CD14-positive monocyte (primary cell): ENCODE results near the gene GAS6. TPM values are rescaled to one million over a fixed set of nuclear protein-coding genes. Genes with fewer than 3 reads are reported as not detected.

Source experiments
- DNase-seq, 3 donors: peaks; one replicate each; pipeline ENCODE4 v3.0.0-alpha.2; 2011 to 2022
- H2AFZ ChIP-seq: 2 replicates; pipeline ENCODE4 v1.6.0; 2012; ENCODE audit warnings: mild to moderate bottlenecking, low read depth, low read length, inconsistent platforms; ENCODE audit not compliant: insufficient read depth, poor library complexity, severe bottlenecking
- H3K27ac ChIP-seq, 2 donors: 1 replicate in 1 of 2; 2 replicates in 1 of 2; pipeline ENCODE4 v1.5.1; 2012 to 2013; ENCODE audit warnings: low read length in 2 of 2, control low read depth in 1 of 2, inconsistent platforms in 1 of 2, low read depth in 1 of 2, mild to moderate bottlenecking in 1 of 2
- H3K27me3 ChIP-seq, 2 donors: one replicate each; pipeline versions ENCODE4 v1.6.0 to v1.6.1; 2011 to 2013; ENCODE audit warnings: low read length in 2 of 2; ENCODE audit not compliant: control insufficient read depth in 2 of 2, insufficient read depth in 2 of 2
- H3K36me3 ChIP-seq, 2 donors: replicated peaks in 1 of 2; 1 replicate in 1 of 2; 2 replicates in 1 of 2; pipeline versions ENCODE4 v1.5.1 to v1.6.1; 2012 to 2013; ENCODE audit warnings: low read length in 2 of 2, control low read depth in 1 of 2, inconsistent platforms in 1 of 2, mild to moderate bottlenecking in 1 of 2; ENCODE audit not compliant: insufficient read depth in 2 of 2, control insufficient read depth in 1 of 2
- H3K4me1 ChIP-seq, 2 donors: 1 replicate in 1 of 2; 2 replicates in 1 of 2; pipeline versions ENCODE4 v1.5.1 to v1.6.1; 2012 to 2013; ENCODE audit warnings: low read length in 2 of 2, control low read depth in 1 of 2, inconsistent platforms in 1 of 2, mild to moderate bottlenecking in 1 of 2, moderate library complexity in 1 of 2; ENCODE audit not compliant: insufficient read depth in 2 of 2, control insufficient read depth in 1 of 2
- H3K4me2 ChIP-seq: replicated peaks from 2 replicates; pipeline ENCODE3; 2012; ENCODE audit warnings: low read length, moderate library complexity, mild to moderate bottlenecking; ENCODE audit not compliant: poor library complexity, severe bottlenecking; ENCODE audit errors: extremely low read depth
- H3K4me3 ChIP-seq, 3 experiments: fragments of 200-600 bp in 1 of 3; sonication (generic) in 1 of 3; replicated peaks in 1 of 3; 1 replicate in 2 of 3; 2 replicates in 1 of 3; pipeline ENCODE4 v1.5.1; 2011 to 2013; ENCODE audit warnings: low read length in 3 of 3, mild to moderate bottlenecking in 3 of 3, control low read depth in 2 of 3, low read depth in 2 of 3, inconsistent platforms in 1 of 3, moderate library complexity in 1 of 3
- H3K79me2 ChIP-seq: 2 replicates; pipeline ENCODE4 v1.6.0; 2012; ENCODE audit warnings: mild to moderate bottlenecking, control low read depth, inconsistent platforms, low read length, moderate library complexity; ENCODE audit not compliant: insufficient read depth
- H3K9ac ChIP-seq: 2 replicates; pipeline ENCODE4 v1.6.0; 2017; ENCODE audit warnings: low read length, mild to moderate bottlenecking; ENCODE audit not compliant: insufficient read depth, poor library complexity, severe bottlenecking
- H3K9me3 ChIP-seq, 2 donors: replicated peaks in 1 of 2; 1 replicate in 1 of 2; 2 replicates in 1 of 2; pipeline versions ENCODE4 v1.5.1 to v1.6.1; 2012 to 2013; ENCODE audit warnings: low read length in 2 of 2, control low read depth in 1 of 2; ENCODE audit not compliant: control insufficient read depth in 1 of 2, insufficient read depth in 1 of 2
- H4K20me1 ChIP-seq: 2 replicates; pipeline ENCODE4 v1.6.0; 2012; ENCODE audit warnings: mild to moderate bottlenecking, low read length, control low read depth, moderate library complexity; ENCODE audit not compliant: insufficient read depth
- H3K27ac Mint-ChIP-seq, 7 donors: one replicate each; pipeline ENCODE4 v1.8.0; 2020; ENCODE audit warnings: mild to moderate bottlenecking in 7 of 7, mixed read lengths in 7 of 7, moderate library complexity in 6 of 7, inconsistent platforms in 2 of 7
- H3K27me3 Mint-ChIP-seq, 3 donors: one replicate each; pipeline ENCODE4 v1.8.0; 2021 to 2022; ENCODE audit warnings: low read depth in 3 of 3, mild to moderate bottlenecking in 3 of 3, mixed read lengths in 3 of 3, moderate library complexity in 3 of 3, inconsistent platforms in 1 of 3
- H3K36me3 Mint-ChIP-seq, 2 donors: one replicate each; pipeline ENCODE4 v1.8.0; 2020; ENCODE audit warnings: mixed read lengths in 2 of 2, inconsistent platforms in 1 of 2, mild to moderate bottlenecking in 1 of 2
- H3K4me1 Mint-ChIP-seq: one replicate; pipeline ENCODE4 v1.8.0; 2020; ENCODE audit warnings: mild to moderate bottlenecking, mixed read lengths
- H3K4me3 Mint-ChIP-seq, 2 donors: one replicate each; pipeline ENCODE4 v1.8.0; 2020; ENCODE audit warnings: mild to moderate bottlenecking in 2 of 2, mixed read lengths in 2 of 2, moderate library complexity in 1 of 2
- H3K9me3 Mint-ChIP-seq, 7 donors: one replicate each; pipeline ENCODE4 v1.8.0; 2020 to 2022; ENCODE audit warnings: mixed read lengths in 7 of 7, mild to moderate bottlenecking in 6 of 7, moderate library complexity in 6 of 7, inconsistent platforms in 2 of 7
- CTCF ChIP-seq: fragments of 200-600 bp; IDR thresholded peaks from one replicate; pipeline ENCODE4 v1.8.0; 2022; ENCODE audit warnings: antibody characterized with exemption, mild to moderate bottlenecking
- WGBS: methylation state at CpG from one replicate; pipeline ENCODE4 v1.1.5; 2013; ENCODE audit warnings: missing lambda C conversion rate; ENCODE audit not compliant: insufficient coverage; 5-methylcytosine and 5-hydroxymethylcytosine counted together
- intact Hi-C, 2 donors: fragments of 100-400 bp; cut with micrococcal nuclease; formaldehyde crosslinking; loops; one replicate each; pipeline versions ENCODE4 v1.15.0 to v1.15.1; 2023
- polyA plus RNA-seq, 3 donors: library from polyadenylated mRNA; depleted of rRNA in 1 of 3; unstranded in 2 of 3; stranded (reverse) in 1 of 3; fragments of 300-500 nt in 2 of 3; fragments of >200 nt in 1 of 3; fragmentation: Illumina TruSeq in 2 of 3; gene quantifications; 1 replicate in 2 of 3; 2 replicates in 1 of 3; pipeline ENCODE4 v1.2.3, GENCODE V29; 2012 to 2021

Gene GAS6
- polyA plus RNA-seq, 3 donors, result 1.8 to 7.5 (median 1.9) TPM

DNA sequence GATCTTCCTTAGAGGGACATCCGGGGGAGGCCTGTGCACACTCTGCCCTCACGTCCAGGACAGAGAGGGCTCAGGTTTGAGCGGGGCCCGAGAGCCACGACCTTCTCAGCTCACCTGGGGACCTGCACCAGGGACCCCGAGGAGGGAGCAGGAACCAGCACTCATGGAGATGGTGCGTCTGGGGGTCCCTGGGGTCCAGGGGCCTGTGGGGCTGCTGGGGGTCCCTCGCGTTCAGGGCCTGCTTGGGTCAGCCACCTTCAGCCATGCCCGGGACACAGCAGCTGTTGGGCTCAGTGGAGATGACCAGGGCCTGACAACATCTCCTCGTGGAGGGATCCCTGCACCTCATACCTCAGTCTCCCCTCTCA, 57.8 kb downstream of the GAS6 start:
- H3K27ac ChIP-seq, result no peak overlapping the region
- H3K4me1 ChIP-seq, result no peaks in the 10 kb centered on the region
- WGBS, result 99% methylated on average over 10 of the region's 11 CpGs
- no peak overlapping the region for H3K4me2 ChIP-seq
- no peak for TF ChIP-seq CTCF
- H3K36me3 ChIP-seq, result no peaks in the 10 kb centered on the region
- no peaks in the 10 kb centered on the region for H3K36me3 Mint-ChIP-seq
- H3K27me3 ChIP-seq, result no peaks in the 10 kb centered on the region
- peaks cover 34 to 64% (median 55%) of the 10 kb centered on the region in 7 donors for H3K9me3 Mint-ChIP-seq
- H3K79me2 ChIP-seq, result no peaks in the 10 kb centered on the region
- no peak overlapping the region for H3K27ac Mint-ChIP-seq
- H2AFZ ChIP-seq, result no peak overlapping the region
- no peaks in the 10 kb centered on the region for H4K20me1 ChIP-seq
- H3K9me3 ChIP-seq, result peaks cover 44 to 62% of the 10 kb centered on the region in 2 donors
- no peak overlapping the region for H3K4me3 Mint-ChIP-seq
- H3K9ac ChIP-seq, result no peak overlapping the region
- no peak overlapping the region for H3K4me3 ChIP-seq
- intact Hi-C loops, result no loop called here
- H3K4me1 Mint-ChIP-seq, result no peaks in the 10 kb centered on the region
- no peak for DNase-seq
- H3K27me3 Mint-ChIP-seq, result peaks cover 0 to 4% (median 0%) of the 10 kb centered on the region in 3 donors

- peaks cover 0 to 4% (median 0%) of the 10 kb centered on the region in 3 donors for H3K27me3 Mint-ChIP-seq
- intact Hi-C loops, result no loop called here
- WGBS, result 94% methylated on average over 26 of the region's 27 CpGs
Measured at GRCh38 chr13:113805431-113806103, 58.3 kb downstream of the GAS6 start.

More at GRCh38 chr13:113805431-113806103, 58.3 kb downstream of the GAS6 start:
- H3K9ac ChIP-seq, result no peak overlapping the region
- no peaks in the 10 kb centered on the region for H4K20me1 ChIP-seq
- no peak for TF ChIP-seq CTCF
- peaks cover 40 to 58% of the 10 kb centered on the region in 2 donors for H3K9me3 ChIP-seq
- no peaks in the 10 kb centered on the region for H3K27me3 ChIP-seq
- no peak overlapping the region for H3K27ac ChIP-seq
- H3K4me1 ChIP-seq, result no peaks in the 10 kb centered on the region
- H3K36me3 ChIP-seq, result no peaks in the 10 kb centered on the region
- H3K9me3 Mint-ChIP-seq, result peaks cover 32 to 61% (median 51%) of the 10 kb centered on the region in 7 donors
- H3K4me3 ChIP-seq, result no peak overlapping the region
- H3K4me3 Mint-ChIP-seq, result no peak overlapping the region
- no peak overlapping the region for H2AFZ ChIP-seq
- H3K79me2 ChIP-seq, result no peaks in the 10 kb centered on the region
- DNase-seq, result no peak
- no peak overlapping the region for H3K4me2 ChIP-seq
- H3K36me3 Mint-ChIP-seq, result no peaks in the 10 kb centered on the region
- H3K4me1 Mint-ChIP-seq, result no peaks in the 10 kb centered on the region
- H3K27ac Mint-ChIP-seq, result no peak overlapping the region
